ENCODE results near the gene NTSR1.
"Not testable (repeated sequence)": the region's sequence is repeated elsewhere in the genome, so short reads cannot be mapped to it uniquely, and the experiment has no call there.

Gene NTSR1

DNA sequence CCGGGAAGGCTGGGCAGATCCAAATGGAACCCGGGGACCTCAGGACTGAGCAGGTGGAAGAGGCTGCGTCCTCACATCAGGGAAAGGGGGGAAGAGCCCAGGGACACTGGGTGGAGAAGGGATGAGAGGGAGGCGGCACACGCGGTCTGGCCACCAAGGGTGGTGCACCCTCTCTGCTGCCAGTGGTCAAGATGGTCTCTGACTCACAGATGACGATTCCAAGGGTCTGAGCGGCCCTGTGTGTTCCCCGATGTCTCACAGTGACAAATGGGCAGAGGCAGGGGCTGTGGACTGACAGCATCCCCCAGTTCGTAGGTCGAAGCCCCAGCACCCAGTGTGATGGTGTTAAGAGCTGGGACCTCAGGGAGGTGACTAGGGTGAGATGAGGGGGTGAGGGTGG, 34.3 kb upstream of the NTSR1 start:
- DNase-seq (ENCODE audit: low spot score) = no peak

GRCh38 chr20:62675156-62675876, 33.3 kb upstream of the NTSR1 start:
- DNase-seq (ENCODE audit: low spot score) = peak; percentile 81

- DNase-seq (ENCODE audit: low spot score) = no peak
Observed at GRCh38 chr20:62675877-62676260, 32.8 kb upstream of the NTSR1 start.

- no peak for DNase-seq (ENCODE audit: low spot score)
Observed at GRCh38 chr20:62676976-62677375, 31.7 kb upstream of the NTSR1 start.

DNA sequence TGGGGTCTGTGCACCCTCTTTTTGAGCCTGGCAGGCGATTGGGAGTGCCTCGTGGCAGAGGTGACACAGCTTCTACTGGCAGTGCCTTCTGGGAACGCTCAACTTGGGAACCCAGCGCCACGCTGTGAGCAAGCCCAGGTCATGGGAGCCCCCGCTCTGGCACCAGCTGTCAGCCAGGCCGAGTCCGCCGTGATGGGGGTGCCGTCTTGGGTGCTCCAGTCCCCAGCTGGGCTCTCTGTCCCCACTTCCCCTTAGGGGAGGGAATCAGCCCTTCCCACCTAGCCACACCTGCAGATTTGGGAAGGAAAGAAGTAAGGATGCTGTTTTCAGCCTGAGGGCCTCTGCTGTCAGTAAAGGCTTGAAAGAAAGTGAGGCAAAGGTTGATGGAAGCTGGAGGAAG, 31.0 kb upstream of the NTSR1 start:
- no peak for DNase-seq (ENCODE audit: low spot score)

GRCh38 chr20:62678553-62678952, 30.1 kb upstream of the NTSR1 start:
- DNase-seq (ENCODE audit: low spot score) = no peak

DNA sequence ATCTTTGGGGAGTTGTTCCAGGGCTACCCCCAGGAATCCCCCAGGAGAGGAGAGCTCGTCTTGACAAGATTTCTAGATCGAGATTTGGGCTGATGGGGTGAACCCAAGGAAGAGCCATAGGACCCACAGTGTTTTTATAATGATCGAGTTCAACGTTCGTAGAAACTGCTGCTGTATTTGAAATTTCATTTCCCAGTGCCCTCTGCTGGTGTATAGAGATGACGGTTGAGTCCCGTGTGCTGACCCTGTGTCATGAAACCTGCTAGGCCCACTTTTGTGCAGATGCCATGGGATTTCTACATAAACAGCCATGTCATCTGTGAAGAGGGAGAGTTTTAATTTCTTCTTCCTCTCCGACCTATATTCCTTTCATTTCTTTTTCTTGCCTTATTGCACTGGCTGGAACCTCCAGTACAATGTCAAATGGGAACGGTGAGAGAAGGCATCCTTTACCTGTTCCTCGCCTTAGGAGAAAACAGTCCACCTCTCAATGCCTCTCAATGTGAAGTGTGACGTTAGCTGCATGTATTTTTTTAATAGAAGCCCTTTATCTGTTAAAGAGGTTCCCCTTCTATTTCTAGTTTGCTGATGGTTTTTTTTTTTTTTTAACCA, 28.6 kb upstream of the NTSR1 start:
- DNase-seq (ENCODE audit: low spot score) = no peak

GRCh38 chr20:62682912-62683517, 25.6 kb upstream of the NTSR1 start:
- DNase-seq (ENCODE audit: low spot score) = no peak

DNA sequence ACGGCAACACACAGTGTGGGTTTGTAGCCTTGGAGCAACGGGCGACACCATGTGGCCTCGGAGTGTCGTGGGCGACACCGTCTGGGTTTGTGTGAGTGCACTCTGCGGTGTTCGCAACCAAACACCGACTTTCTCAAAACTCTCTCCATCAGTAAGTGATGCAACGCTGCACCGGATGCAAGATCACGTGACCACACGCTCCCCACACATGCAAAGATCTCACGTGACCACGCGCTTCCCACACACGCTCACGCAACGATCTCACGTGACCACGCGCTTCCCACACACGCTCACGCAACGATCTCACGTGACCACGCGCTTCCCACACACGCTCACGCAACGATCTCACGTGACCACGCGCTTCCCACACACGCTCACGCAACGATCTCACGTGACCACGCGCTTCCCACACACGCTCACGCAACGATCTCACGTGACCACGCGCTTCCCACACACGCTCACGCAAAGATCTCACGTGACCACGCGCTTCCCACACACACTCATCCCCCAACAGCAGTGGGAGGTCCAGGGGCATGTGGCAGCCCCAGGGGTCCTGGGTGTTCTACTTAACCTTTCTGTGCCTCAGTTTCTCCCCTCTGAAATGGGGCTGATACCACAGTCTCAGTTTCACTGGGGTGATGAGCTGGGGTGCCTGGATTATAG, 24.8 kb upstream of the NTSR1 start:
- DNase-seq (ENCODE audit: low spot score) = not testable (repeated sequence)

- no peak for DNase-seq (ENCODE audit: low spot score)
Observed at GRCh38 chr20:62684981-62685380, 23.7 kb upstream of the NTSR1 start.

DNA sequence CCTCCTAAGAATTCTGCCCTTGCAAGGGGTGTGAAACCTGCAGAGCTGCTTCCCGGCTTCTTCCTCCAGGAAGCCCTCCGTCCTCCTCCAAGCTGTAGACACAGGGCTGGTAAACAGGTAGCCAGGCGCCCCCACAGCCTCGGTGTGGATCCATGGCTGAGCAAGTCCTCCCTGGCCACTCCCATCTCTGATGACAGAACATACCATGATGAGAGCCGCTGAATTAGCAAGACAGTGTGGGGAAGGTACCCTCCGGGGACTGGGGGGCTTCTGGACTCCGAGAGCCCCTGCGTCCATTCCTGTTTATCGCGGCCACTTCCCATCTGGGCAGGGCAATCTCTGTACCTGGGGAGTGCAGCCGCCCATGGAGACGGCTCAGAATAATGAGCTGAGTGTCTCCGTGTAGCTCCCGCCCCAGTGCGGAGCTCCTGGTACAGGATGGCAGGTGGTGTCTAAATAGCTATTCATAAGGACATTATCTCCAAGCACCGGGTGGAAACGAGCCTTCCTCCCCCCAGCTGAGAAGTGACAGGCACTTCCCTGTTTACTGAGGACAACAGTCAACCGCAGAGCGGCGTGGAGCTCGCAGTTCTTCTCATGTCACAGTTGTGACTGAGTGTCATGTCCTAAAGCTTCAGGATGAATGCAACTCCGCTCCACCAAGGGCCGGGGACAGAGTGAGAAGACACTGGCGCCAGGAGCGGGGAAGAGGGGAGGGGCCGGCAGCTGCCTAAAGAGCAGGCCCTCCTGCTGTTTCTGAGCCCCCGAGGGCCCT, 22.7 kb upstream of the NTSR1 start:
- no peak for DNase-seq (ENCODE audit: low spot score)

DNA sequence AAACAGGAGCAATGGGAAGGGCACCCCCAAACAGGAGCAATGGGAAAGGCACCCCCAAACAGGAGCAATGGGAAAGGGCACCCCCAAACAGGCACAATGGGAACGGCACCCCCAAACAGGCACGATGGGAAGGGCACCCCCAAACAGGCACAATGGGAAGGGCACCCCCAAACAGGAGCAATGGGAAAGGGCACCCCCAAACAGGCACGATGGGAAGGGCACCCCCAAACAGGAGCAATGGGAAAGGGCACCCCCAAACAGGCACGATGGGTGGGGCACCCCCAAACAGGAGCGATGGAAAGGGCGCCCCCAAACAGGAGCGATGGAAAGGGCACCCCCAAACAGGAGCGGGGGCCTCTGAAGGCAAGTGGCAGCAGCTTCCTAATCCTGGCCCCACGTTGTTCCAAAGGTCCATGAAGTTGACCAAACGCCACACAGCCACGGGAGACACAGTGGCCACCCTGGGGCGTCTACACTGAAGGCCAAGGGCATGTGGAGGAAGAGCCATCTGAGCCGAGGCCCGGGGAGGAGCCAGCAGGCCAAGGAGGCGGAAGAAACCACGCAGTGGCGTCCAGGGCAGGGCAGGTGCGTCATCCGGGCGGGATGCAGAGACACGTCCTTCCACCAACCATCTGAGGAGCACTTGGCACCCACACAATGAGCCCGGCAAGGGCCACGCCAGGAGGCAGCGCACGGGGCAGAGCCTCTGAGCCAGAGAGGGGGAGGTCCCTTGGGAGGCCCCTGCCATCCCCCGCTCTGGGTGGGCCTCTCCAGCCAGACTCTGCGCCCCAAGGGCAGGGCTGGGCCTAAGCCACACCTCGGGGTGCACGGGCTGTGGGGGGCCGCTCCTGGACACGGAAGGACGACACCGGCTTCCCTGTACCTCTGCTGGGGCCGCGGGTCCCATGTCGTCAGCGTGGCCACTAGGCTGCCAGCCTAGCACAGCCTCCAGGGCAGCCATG, 21.5 kb upstream of the NTSR1 start:
- DNase-seq (ENCODE audit: low spot score) = no peak

DNA sequence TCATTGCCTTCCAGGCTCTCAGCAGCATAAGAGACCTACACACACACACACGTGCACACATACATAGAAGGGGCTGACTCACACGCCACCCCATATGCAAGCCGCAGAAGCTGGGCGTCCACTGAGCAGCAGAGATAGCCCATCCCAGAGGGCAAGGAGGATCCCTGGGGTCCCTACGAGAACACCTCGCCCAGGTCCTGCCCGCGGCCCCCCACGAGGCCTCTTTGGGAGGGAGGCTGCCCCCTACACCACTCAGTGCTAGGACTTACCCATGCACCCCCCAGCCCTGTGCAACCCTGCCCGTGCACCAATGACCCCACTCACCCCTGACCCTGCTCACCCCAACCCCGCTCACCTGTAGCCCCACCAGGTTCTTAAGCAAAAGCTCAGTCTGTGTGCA, 20.6 kb upstream of the NTSR1 start:
- no peak for DNase-seq (ENCODE audit: low spot score)

- DNase-seq (ENCODE audit: low spot score) = no peak
Observed at GRCh38 chr20:62688855-62689460, 19.7 kb upstream of the NTSR1 start.

DNA sequence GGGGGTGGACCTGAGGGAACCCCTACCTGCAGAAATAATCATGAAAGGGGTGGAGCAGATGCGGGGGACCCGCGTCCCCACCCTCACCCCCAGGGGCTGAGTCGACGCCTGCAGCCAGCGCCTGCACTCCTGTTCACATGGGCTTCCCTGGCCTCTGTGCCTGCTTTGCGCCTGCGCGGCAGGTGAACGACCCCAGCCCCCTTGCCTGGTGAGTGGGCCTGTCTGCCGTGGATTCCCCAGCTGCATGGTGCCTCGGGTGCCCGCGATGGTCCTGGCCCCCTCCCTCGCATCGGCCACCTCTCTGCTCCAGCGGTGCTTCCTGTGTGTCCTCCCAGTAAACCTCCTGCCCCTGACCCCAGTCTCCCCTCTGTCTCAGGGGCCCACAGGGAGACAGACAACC, 18.8 kb upstream of the NTSR1 start:
- no peak for DNase-seq (ENCODE audit: low spot score)

DNA sequence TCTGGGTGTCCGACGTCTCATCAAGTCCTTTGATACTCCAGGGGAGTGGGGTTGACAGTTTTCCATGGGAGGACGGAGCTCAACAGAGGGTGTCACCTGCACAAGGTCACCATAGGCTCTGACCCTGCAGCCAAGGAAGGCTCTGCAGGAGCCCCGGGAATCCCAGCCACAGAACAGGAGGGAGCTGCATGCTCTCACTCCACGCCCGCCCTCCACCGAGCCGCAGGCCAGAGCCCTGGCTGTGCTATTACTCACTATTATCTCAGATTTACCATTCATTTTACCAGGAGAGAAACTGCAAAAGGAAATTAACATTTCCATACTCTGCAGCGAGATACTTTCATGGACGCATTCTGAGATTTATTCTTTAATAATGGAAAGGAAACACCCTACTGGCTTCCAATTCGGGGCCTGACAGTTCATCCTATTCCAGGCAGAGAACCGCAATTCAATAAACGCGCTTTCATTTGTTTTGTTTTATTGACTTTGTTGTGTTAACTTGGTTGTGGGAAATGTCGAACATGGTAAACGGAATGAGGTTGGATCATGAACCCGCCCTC, 18.3 kb upstream of the NTSR1 start:
- no peak for DNase-seq (ENCODE audit: low spot score)

DNA sequence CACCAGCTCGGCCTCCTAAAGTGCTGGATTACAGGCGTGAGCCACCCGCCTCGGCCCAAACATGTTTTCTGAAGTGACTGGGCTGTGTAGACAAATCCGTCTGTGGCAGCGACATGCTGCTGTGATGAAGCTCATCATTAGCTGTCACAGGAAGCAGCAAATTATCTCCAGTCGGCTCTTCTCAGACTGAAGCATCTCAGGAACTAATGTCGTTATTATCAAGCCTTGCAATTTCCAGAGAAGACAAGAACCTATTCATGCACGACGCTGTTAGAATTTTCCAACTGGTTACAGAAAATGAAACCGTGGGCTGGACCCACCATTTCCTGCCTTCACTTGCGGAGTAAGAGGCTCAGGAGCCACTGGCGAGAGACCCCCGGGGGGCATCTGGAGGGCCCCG, 17.1 kb upstream of the NTSR1 start:
- no peak for DNase-seq (ENCODE audit: low spot score)

GRCh38 chr20:62692176-62692575, 16.5 kb upstream of the NTSR1 start:
- DNase-seq (ENCODE audit: low spot score) = no peak

- DNase-seq (ENCODE audit: low spot score) = no peak
Observed at GRCh38 chr20:62692801-62693523, 15.7 kb upstream of the NTSR1 start.

DNA sequence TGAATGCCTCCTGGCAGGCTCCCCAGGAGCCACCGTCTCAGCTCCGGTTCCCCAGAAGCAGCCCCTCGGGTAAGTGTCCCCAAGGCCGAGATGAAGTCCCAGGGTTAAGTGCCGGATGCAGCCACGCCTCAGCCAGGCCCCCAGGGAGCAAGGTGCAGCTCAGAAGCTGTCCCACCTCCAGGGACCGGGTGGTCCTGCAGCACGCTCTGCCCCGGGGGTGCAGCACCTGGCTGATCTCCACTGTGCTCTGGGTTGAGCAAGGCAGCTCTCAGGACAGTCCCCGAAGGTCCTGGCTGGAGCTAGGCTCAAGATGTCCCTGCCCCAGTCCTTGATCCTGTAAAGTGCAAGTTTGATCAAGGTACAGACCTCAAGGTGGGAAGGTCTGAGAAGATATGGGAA, 15.1 kb upstream of the NTSR1 start:
- no peak for DNase-seq (ENCODE audit: low spot score)
